CD4-positive, alpha-beta T cell (primary cell): Measurements from ENCODE around the gene MYO9B. TPM values are rescaled to one million over a fixed set of nuclear protein-coding genes. Genes with fewer than 3 reads are reported as not detected.

Experiments used
- ATAC-seq: fragments of 200-7000 bp; cut with Tn5 transposase; one replicate; pipeline ENCODE4 v1.10.0; 2022; ENCODE audit warnings: mild to moderate bottlenecking; ENCODE audit not compliant: poor library complexity
- CTCF ChIA-PET: fragments of 350-600 bp; sonication (Branson Sonifier 250); formaldehyde crosslinking; loops from one replicate; lab custom pipeline; 2021; ENCODE audit warnings: antibody characterized with exemption, inconsistent platforms; lab: Charles Lee
- POLR2A ChIA-PET: fragments of 350-600 bp; sonication (Branson Sonifier 250); formaldehyde crosslinking; loops from one replicate; lab custom pipeline; 2021; ENCODE audit warnings: antibody characterized with exemption, inconsistent platforms; lab: Charles Lee
- DNase-seq, 14 experiments: peaks; one replicate each; pipeline ENCODE4 v3.0.0-alpha.2; 2013 to 2020; ENCODE audit warnings: mixed read lengths in 2 of 14
- H3K27ac ChIP-seq, 2 donors: one replicate each; pipeline versions ENCODE4 v1.5.1 to v1.7.0; 2013; ENCODE audit warnings: low read length in 2 of 2, low read depth in 1 of 2, mild to moderate bottlenecking in 1 of 2
- H3K27me3 ChIP-seq, 2 experiments: 1 replicate in 1 of 2; 2 replicates in 1 of 2; pipeline versions ENCODE4 v1.6.1 to v1.7.0; 2013; ENCODE audit warnings: low read length in 2 of 2, control low read depth in 1 of 2, mild to moderate bottlenecking in 1 of 2, moderate library complexity in 1 of 2; ENCODE audit not compliant: insufficient read depth in 2 of 2, control insufficient read depth in 1 of 2
- H3K36me3 ChIP-seq: one replicate; pipeline ENCODE4 v1.6.1; 2013; ENCODE audit warnings: low read length, control low read depth; ENCODE audit not compliant: insufficient read depth
- H3K4me1 ChIP-seq: one replicate; pipeline ENCODE4 v1.6.1; 2013; ENCODE audit warnings: low read length, control low read depth; ENCODE audit not compliant: insufficient read depth
- H3K4me3 ChIP-seq: one replicate; pipeline ENCODE4 v1.5.1; 2013; ENCODE audit warnings: mild to moderate bottlenecking, low read length, moderate library complexity
- H3K9me3 ChIP-seq, 2 experiments: 1 replicate in 1 of 2; 2 replicates in 1 of 2; pipeline versions ENCODE4 v1.6.1 to v1.7.0; 2013; ENCODE audit warnings: low read length in 2 of 2, mild to moderate bottlenecking in 2 of 2, control low read depth in 1 of 2, moderate library complexity in 1 of 2; ENCODE audit not compliant: control insufficient read depth in 1 of 2, insufficient read depth in 1 of 2
- H3K27ac Mint-ChIP-seq: one replicate; pipeline ENCODE4 v1.8.0; 2020; ENCODE audit warnings: mixed read lengths
- H3K27me3 Mint-ChIP-seq: one replicate; pipeline ENCODE4 v1.8.0; 2021; ENCODE audit warnings: mixed read lengths
- H3K36me3 Mint-ChIP-seq: one replicate; pipeline ENCODE4 v1.8.0; 2021; ENCODE audit warnings: low read depth, mixed read lengths
- H3K4me1 Mint-ChIP-seq: one replicate; pipeline ENCODE4 v1.8.0; 2021; ENCODE audit warnings: low read depth, mixed read lengths
- H3K4me3 Mint-ChIP-seq: one replicate; pipeline ENCODE4 v1.8.0; 2020; ENCODE audit warnings: mild to moderate bottlenecking, mixed read lengths
- H3K9me3 Mint-ChIP-seq: one replicate; pipeline ENCODE4 v1.8.0; 2020; ENCODE audit warnings: mixed read lengths
- intact Hi-C, 2 experiments: fragments of 100-400 bp; cut with DNase I in 1 of 2; cut with micrococcal nuclease in 1 of 2; formaldehyde crosslinking; loops; one replicate each; pipeline versions ENCODE4 v1.15.1 to v1.9.0; 2023 to 2025; cut with DNase I, micrococcal nuclease
- total RNA-seq, 174 experiments: library from RNA in 2 of 174; stranded (reverse) in 2 of 174; gene quantifications; one replicate each; pipeline ENCODE4 v1.2.3 and lab custom pipeline; 2021 to 2026
- TF ChIP-seq, protein P1 (sequence below): fragments of 200-600 bp; IDR thresholded peaks from one replicate; pipeline ENCODE4 v1.8.0; 2022; ENCODE audit warnings: antibody characterized with exemption, mild to moderate bottlenecking

MYO9B gene
- total RNA-seq, 2 experiments from 2014 or later = 176 to 184 TPM

DNA sequence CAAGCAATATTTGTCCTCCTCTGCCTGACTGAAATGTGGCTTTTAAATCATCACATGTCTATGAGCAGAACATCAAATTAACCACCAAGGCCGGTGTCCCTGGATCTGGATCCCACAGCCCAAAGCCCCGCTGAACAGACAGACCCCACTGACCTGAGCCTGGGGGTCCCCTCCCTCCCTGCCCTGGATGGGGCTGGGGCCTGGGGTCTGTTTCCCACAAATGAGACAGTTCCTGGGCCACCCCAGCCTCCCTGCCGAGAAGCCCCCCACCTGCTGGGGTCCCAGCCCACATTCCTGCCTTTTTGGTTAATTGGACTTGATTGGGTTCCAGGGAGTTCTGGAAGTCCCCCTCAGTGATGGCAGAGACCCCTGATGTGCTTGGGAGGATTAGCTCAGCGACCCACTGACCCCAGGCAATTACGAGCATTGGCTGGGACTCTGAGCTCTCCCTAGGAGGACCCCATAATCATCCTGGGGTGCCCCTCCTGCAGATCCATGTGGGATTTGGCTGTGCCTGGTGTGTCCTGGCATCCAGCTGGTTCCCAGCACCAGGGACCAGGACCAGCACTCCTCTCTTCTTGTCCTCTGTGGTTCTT, 29.6 kb upstream of the MYO9B start:
- Histone ChIP-seq H3K36me3 (peaks cover 12% of the 10 kb centered on the region), H3K27me3 (no peaks in the 10 kb centered on the region), H3K4me1 (no peaks in the 10 kb centered on the region), H3K4me3 (no peak overlapping the region), H3K27ac (no peak overlapping the region), H3K9me3 (no peaks in the 10 kb centered on the region)
- TF ChIP-seq, protein P1, sequence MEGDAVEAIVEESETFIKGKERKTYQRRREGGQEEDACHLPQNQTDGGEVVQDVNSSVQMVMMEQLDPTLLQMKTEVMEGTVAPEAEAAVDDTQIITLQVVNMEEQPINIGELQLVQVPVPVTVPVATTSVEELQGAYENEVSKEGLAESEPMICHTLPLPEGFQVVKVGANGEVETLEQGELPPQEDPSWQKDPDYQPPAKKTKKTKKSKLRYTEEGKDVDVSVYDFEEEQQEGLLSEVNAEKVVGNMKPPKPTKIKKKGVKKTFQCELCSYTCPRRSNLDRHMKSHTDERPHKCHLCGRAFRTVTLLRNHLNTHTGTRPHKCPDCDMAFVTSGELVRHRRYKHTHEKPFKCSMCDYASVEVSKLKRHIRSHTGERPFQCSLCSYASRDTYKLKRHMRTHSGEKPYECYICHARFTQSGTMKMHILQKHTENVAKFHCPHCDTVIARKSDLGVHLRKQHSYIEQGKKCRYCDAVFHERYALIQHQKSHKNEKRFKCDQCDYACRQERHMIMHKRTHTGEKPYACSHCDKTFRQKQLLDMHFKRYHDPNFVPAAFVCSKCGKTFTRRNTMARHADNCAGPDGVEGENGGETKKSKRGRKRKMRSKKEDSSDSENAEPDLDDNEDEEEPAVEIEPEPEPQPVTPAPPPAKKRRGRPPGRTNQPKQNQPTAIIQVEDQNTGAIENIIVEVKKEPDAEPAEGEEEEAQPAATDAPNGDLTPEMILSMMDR = no peak
- POLR2A ChIA-PET = no interaction called here
- H3K9me3 Mint-ChIP-seq = no peaks in the 10 kb centered on the region
- ATAC-seq (no peak), DNase-seq (no peak)
- H3K27me3 Mint-ChIP-seq = no peaks in the 10 kb centered on the region
- H3K27ac Mint-ChIP-seq = no peak overlapping the region
- intact Hi-C loops = loop anchor here in 1 of 2 experiments (5.0 kb wide), 1 partner anchor 274 kb away; no protein-coding TSS in a partner anchor
- H3K4me1 Mint-ChIP-seq = no peaks in the 10 kb centered on the region
- H3K36me3 Mint-ChIP-seq = peaks cover 19% of the 10 kb centered on the region
- H3K4me3 Mint-ChIP-seq = no peak overlapping the region
- CTCF ChIA-PET = no interaction called here

DNA sequence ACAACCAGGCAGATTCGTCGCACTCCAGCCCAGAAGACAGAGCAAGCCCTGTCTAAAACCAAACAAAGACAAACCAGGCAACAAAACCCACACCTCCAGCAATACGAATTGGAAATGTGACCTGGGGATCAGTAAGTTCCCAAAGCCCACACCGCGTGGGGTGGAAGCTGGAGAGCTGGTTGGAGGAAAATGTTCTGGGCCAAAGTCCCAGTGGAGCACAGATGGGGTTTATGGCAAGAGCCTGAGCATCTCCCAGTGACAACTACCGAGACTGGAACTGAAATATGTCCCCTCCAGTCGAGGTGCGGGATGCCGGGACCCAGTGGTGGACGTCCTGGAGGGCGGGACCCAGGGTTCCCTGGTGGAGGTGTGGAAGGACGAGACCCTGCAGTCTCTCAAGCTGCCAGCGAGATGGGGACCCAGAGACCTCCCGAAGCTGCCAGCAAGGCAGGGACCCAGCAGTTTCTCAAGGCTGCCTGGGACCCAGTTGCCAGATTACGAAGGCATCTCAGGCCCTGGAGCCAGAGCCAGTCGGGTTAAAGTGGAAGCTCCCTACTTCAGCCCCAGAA, 26.6 kb upstream of the MYO9B start:
- Histone ChIP-seq H3K4me3 (no peak overlapping the region), H3K9me3 (no peaks in the 10 kb centered on the region), H3K27me3 (no peaks in the 10 kb centered on the region), H3K27ac (no peak overlapping the region), H3K36me3 (peaks cover 38% of the 10 kb centered on the region), H3K4me1 (no peaks in the 10 kb centered on the region)
- TF ChIP-seq, protein P1 = no peak
- intact Hi-C loops = loop anchor here in 1 of 2 experiments (5.0 kb wide), 1 partner anchor 277 kb away; no protein-coding TSS in a partner anchor
- Mint-ChIP-seq H3K4me1 (no peaks in the 10 kb centered on the region), H3K27me3 (no peaks in the 10 kb centered on the region), H3K9me3 (no peaks in the 10 kb centered on the region), H3K4me3 (no peak overlapping the region), H3K27ac (no peak overlapping the region), H3K36me3 (peaks cover 42% of the 10 kb centered on the region)
- CTCF ChIA-PET = no interaction called here
- POLR2A ChIA-PET = no interaction called here
- DNase-seq (no peak), ATAC-seq (no peak)

DNA sequence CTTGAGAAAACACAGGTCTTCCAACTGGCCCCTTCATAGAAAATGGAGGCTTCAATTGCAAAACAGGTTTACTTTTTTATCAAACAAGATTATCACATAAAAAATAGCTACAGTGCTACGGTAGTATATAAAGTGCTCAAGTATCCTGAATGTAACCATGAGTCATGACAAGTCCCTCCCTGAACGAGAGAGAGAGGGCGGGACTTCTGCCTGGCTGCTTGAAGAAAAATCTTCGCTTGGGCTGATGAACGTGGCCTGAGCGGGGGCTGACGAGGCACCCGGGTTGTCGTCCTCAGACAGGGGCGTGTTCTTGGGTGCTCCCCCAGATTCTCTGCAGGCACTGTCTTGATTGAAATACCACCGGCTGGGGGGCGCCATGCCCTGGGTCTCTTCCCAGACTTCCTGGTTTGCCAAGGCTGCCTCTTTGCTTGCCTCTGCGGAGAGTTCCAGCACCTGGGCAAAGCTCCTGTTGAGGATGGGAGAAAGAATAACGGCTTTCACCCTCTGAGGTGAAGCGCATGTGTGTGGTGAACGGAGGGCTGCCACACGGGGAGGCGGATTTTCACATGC, 25.8 kb upstream of the MYO9B start:
- Mint-ChIP-seq H3K4me1 (no peaks in the 10 kb centered on the region), H3K4me3 (no peak overlapping the region), H3K27ac (no peak overlapping the region), H3K36me3 (peaks cover 45% of the 10 kb centered on the region), H3K9me3 (no peaks in the 10 kb centered on the region), H3K27me3 (no peaks in the 10 kb centered on the region)
- DNase-seq = no peak
- Histone ChIP-seq H3K4me3 (no peak overlapping the region), H3K27ac (no peak overlapping the region), H3K4me1 (no peaks in the 10 kb centered on the region), H3K9me3 (no peaks in the 10 kb centered on the region), H3K27me3 (no peaks in the 10 kb centered on the region), H3K36me3 (peaks cover 42% of the 10 kb centered on the region)
- CTCF ChIA-PET = no interaction called here
- TF ChIP-seq, protein P1 = no peak
- no peak for ATAC-seq
- POLR2A ChIA-PET = no interaction called here
- intact Hi-C loops = loop anchor here in 1 of 2 experiments (5.0 kb wide), 1 partner anchor 277 kb away; no protein-coding TSS in a partner anchor
